Measurements from ENCODE around the gene CCNG2.

Gene CCNG2

DNA sequence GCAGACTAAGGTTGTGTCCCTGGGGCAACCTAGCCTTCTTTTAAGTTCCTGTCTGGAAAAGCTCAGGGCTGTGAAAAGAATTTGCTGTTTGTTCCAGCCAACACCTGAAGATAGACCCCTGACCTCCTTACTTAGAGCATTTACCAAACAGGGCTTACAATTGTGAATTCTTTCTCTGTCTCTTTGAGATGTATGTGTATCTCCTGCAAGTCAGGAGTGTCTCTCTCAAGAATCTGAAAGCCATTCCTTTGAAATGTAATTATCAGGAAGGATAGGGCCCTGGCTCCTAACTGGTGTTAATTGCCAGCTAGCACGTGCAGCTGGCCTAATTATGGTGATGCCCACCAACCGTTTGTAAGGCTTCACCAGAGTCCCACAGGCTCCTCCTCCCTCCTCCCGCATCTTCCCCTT, 18.2 kb downstream of the CCNG2 start:
- TF ChIP-seq, protein P1, sequence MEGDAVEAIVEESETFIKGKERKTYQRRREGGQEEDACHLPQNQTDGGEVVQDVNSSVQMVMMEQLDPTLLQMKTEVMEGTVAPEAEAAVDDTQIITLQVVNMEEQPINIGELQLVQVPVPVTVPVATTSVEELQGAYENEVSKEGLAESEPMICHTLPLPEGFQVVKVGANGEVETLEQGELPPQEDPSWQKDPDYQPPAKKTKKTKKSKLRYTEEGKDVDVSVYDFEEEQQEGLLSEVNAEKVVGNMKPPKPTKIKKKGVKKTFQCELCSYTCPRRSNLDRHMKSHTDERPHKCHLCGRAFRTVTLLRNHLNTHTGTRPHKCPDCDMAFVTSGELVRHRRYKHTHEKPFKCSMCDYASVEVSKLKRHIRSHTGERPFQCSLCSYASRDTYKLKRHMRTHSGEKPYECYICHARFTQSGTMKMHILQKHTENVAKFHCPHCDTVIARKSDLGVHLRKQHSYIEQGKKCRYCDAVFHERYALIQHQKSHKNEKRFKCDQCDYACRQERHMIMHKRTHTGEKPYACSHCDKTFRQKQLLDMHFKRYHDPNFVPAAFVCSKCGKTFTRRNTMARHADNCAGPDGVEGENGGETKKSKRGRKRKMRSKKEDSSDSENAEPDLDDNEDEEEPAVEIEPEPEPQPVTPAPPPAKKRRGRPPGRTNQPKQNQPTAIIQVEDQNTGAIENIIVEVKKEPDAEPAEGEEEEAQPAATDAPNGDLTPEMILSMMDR (IDR thresholded peaks at IDR 0.05; ENCODE audit: borderline replicate concordance, insufficient read depth, low read depth, low read length), result no peak
- H3K4me3 ChIP-seq (ENCODE audit: low read depth, low read length), result no peak overlapping the region

DNA sequence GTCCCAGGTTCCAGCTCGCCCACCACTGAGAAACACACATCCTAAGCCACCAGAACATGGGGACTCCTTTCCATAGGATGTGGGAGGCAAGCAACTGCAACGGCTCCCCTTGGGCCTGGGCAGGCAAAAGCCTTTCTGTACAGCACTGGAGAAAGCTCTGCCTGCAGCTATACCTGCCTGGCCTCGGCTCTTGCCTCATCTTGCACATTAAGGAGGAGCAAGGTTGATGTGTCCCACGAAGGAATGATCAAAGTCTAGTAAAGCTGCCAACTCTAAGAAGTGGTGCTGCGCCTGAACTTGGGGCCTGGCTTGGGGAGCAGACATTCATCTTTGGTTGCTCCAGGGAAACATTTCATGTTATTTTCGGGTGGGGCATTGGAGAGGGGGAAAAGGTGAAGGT, 19.6 kb downstream of the CCNG2 start:
- no peak overlapping the region for H3K4me3 ChIP-seq (ENCODE audit: low read depth, low read length)
- TF ChIP-seq, protein P1 (IDR thresholded peaks at IDR 0.05; ENCODE audit: borderline replicate concordance, insufficient read depth, low read depth, low read length), result no peak

DNA sequence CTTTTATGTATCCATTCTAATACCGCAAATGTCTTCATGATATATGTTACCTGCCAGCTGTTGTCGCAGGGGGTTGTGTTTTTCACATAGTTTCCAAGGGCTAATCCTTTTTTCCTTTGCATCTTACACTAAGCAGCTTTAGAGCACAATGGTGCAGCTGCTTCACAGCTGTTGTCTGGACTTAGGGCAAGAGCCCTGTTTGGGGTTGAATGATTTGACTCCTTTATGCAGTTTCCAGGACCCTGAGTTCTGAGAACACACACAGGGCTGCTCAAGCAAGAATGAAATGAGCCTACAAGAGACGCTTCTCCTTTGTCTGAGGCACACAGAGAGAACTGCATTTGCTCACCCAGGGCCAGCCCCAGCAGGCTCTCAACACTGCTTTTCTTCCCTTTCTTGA, 20.2 kb downstream of the CCNG2 start:
- TF ChIP-seq, protein P1 (IDR thresholded peaks at IDR 0.05; ENCODE audit: borderline replicate concordance, insufficient read depth, low read depth, low read length), result no peak
- H3K4me3 ChIP-seq (ENCODE audit: low read depth, low read length), result no peak overlapping the region

DNA sequence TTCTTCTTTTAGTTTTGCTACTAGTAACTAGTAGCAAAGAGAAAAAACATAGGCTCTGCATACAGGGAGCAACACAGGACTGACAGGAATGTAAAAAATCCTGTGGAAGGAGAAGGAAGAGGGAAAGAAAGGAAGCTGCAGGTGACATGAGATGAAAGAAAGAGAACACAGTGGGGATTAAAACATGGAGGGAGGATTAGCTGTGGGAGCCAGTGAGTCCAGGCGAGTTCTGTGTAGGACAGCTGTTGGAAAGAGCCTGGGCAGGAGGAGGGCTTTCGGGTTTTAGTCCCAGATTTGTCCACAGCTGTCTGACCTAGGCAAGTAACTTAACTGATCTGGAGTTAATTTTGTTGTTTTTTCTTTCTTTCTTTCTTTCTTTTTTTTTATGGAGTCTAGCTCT, 21.6 kb downstream of the CCNG2 start:
- no peak overlapping the region for H3K4me3 ChIP-seq (ENCODE audit: low read depth, low read length)
- TF ChIP-seq, protein P1 (IDR thresholded peaks at IDR 0.05; ENCODE audit: borderline replicate concordance, insufficient read depth, low read depth, low read length), result no peak

DNA sequence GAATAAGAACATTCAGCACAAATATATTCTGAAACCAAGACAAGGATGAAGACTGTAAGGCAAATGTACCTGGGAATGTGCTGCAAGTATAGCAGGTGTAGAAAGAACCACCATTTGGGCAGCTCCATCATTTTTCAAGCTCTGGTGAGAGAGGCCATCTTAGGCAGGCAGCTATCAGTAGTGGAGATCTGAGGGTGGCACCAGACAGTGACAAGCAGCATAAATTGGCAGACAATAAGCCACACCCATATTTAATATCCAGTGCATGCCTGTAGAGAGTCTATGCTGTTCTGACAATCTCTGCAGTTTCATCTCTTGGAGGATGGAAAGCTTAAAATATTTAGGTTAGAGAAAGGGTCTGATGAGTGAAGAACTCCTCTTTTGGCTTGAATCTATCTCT, 22.5 kb downstream of the CCNG2 start:
- TF ChIP-seq, protein P1 (IDR thresholded peaks at IDR 0.05; ENCODE audit: borderline replicate concordance, insufficient read depth, low read depth, low read length), result no peak
- no peak overlapping the region for H3K4me3 ChIP-seq (ENCODE audit: low read depth, low read length)

DNA sequence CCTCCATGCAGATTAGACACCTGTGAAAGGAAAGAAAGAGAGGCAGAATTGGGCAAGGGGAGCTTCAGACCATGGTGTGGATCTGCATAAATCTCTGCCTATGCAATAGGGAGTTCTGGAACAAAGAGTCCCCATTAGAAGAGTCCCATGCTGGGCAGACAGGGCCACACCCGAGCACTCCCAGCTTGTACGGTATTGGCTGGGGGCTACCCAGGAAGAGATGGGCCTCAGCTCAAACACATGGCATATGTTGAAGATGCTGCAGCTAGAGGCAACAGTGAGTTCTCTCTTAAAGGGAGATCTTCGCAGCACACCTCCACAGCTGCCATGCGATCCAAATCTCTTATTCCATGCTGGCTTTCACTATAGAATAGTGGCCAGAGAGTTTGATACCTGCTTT, 24.7 kb downstream of the CCNG2 start:
- H3K4me3 ChIP-seq (ENCODE audit: low read depth, low read length), result no peak overlapping the region
- TF ChIP-seq, protein P1 (IDR thresholded peaks at IDR 0.05; ENCODE audit: borderline replicate concordance, insufficient read depth, low read depth, low read length), result no peak

DNA sequence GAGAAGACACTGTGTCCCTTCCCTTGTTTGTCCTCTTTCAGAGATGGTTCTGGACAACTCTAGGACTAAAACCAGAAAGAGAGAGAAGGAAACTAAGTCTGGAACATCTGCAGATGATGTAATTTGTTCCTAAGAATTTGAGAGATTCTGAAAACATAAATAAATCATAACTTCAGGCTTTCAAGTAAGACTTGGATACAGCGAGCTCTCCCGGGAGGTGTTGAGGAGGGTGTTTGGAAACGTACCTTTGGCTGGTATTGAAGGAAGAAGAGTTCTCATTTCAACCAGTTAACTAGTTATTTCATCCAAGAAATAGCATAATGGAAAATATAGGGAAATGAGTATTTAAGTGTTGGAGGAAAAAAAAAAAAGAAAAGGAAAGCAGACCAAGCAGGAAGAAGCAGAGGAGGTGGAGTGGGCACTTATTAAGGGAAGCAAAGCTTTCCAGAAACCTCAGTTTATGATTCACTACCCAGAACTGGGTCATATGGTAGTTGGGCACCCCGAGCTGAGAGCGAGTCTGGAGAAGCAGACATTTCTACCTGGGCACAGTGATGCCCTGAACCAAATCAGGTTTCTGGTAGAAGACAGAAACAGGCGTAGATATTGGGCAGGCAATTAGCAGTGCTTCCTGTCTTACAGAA, 26.9 kb downstream of the CCNG2 start:
- no peak overlapping the region for H3K4me3 ChIP-seq (ENCODE audit: low read depth, low read length)
- TF ChIP-seq, protein P1 (IDR thresholded peaks at IDR 0.05; ENCODE audit: borderline replicate concordance, insufficient read depth, low read depth, low read length), result no peak
